Body of pancreas (tissue), 4 donors: ENCODE data around the gene SOCS7.

Experiments
- POLR2A ChIP-seq, 3 donors: fragments of 450-650 bp; IDR thresholded peaks; one replicate each; pipeline ENCODE4 v1.6.1; 2016; ENCODE audit warnings: antibody characterized with exemption in 3 of 3, mild to moderate bottlenecking in 2 of 3
- TF ChIP-seq, protein P1 (sequence below), 7 experiments: fragments of 450-650 bp in 4 of 7; fragments of 200-600 bp in 3 of 7; sonication (generic) in 3 of 7; IDR thresholded peaks; one replicate each; pipeline ENCODE4 v1.5.1; 2016 to 2019; ENCODE audit warnings: antibody characterized with exemption in 7 of 7

DNA sequence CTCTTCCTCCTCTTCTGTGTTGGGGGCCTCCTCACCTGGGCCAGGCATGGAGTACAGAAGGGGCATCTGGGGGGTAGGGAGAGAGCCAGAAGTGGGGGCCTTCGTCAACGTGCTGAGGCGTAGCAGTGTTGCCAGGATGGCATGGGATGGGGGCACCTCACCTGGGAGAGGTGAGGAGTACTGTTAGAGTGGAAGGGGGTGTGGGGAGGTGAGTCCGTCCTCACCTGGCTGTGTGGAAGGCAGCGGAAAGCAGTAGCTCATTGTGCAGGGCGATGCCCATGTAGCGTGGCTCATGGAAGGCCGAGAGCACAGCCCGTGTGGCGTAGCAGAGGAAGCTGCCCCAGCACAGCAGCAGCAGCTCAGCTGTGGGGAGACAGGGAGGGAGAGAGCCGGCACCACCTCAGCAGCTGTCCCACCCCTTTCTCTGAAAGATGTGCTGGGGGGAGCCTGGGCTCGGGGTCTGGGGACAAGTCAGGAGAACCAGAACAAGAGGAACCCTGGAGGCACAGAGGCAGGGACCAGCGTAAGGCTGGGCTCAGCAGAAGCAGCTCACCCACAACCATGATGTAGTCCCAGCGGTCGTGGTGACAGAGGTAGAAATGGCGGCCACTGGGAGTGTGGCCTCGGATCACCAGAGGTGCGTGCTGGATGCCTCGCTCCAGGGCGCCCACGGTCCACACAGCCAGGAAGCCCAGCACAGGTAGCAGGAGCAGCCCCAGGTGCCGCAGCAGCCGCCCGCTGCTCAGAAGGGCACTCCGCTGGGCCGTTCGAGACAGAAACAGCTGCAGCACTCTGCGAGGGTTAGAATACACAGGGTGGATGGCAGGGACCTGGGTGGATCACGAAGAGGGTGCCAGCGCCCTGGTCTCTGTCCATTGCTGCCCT lies 16.9 kb upstream of the SOCS7 start:
- TF ChIP-seq, protein P1, sequence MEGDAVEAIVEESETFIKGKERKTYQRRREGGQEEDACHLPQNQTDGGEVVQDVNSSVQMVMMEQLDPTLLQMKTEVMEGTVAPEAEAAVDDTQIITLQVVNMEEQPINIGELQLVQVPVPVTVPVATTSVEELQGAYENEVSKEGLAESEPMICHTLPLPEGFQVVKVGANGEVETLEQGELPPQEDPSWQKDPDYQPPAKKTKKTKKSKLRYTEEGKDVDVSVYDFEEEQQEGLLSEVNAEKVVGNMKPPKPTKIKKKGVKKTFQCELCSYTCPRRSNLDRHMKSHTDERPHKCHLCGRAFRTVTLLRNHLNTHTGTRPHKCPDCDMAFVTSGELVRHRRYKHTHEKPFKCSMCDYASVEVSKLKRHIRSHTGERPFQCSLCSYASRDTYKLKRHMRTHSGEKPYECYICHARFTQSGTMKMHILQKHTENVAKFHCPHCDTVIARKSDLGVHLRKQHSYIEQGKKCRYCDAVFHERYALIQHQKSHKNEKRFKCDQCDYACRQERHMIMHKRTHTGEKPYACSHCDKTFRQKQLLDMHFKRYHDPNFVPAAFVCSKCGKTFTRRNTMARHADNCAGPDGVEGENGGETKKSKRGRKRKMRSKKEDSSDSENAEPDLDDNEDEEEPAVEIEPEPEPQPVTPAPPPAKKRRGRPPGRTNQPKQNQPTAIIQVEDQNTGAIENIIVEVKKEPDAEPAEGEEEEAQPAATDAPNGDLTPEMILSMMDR (IDR thresholded peaks at IDR 0.05): no peak
- no peak for TF ChIP-seq POLR2A (IDR thresholded peaks at IDR 0.05)
